ENCODE data around the gene SCFD2.

DNA sequence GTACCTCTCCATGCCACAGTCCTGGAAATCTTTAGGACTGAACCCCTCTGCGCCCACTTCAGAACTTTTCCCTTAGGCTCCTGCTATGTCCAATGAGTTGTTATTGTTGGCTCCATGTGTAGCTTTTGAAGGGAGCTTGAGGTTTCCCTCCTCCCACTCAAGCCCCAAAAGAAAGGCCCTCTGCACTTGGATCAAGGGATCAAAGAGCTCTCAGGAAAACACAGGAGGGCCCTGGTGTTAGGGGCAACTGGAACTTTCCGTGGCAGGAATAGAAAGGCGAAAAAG, 368.8 kb downstream of the SCFD2 start:
- TF ChIP-seq, protein P1, sequence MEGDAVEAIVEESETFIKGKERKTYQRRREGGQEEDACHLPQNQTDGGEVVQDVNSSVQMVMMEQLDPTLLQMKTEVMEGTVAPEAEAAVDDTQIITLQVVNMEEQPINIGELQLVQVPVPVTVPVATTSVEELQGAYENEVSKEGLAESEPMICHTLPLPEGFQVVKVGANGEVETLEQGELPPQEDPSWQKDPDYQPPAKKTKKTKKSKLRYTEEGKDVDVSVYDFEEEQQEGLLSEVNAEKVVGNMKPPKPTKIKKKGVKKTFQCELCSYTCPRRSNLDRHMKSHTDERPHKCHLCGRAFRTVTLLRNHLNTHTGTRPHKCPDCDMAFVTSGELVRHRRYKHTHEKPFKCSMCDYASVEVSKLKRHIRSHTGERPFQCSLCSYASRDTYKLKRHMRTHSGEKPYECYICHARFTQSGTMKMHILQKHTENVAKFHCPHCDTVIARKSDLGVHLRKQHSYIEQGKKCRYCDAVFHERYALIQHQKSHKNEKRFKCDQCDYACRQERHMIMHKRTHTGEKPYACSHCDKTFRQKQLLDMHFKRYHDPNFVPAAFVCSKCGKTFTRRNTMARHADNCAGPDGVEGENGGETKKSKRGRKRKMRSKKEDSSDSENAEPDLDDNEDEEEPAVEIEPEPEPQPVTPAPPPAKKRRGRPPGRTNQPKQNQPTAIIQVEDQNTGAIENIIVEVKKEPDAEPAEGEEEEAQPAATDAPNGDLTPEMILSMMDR (conservative IDR thresholded peaks at IDR 0.05; ENCODE audit: low read depth, low read length) = no peak
- TF ChIP-seq EZH2 (IDR thresholded peaks at IDR 0.05; ENCODE audit: low read length, unreplicated experiment) = no peak

All from PC-3 (cell line).